SK-MEL-5 (cell line): Measurements from ENCODE around the gene TMEM131L. TPM values are rescaled to one million over a fixed set of nuclear protein-coding genes. Genes with fewer than 3 reads are reported as not detected.

Experiments used
- DNase-seq: peaks from one replicate; pipeline ENCODE4 v3.0.0-alpha.2; 2016; ENCODE audit warnings: low read depth, low spot score
- in situ Hi-C: cut with HindIII; loops from 2 replicates; pipeline ENCODE4 v1.10.0; 2016; ENCODE audit warnings: low sequenced_read_pairs, high pct_unique_total_duplicates, low pct_unique_long_range_greater_than_20kb
- total RNA-seq: library from RNA; depleted of rRNA; stranded (reverse); fragments of >200 nt; shearing (Covaris generic); gene quantifications from 2 replicates; pipeline ENCODE4 v1.2.3, GENCODE V29; 2014

The TMEM131L gene
- total RNA-seq, 1 experiment from 2014 or later = 7.8 TPM

GRCh38 chr4:153510252-153511001 lies 44.3 kb downstream of the TMEM131L start:
- in situ Hi-C loops = no loop called here
- DNase-seq = no peak

DNA sequence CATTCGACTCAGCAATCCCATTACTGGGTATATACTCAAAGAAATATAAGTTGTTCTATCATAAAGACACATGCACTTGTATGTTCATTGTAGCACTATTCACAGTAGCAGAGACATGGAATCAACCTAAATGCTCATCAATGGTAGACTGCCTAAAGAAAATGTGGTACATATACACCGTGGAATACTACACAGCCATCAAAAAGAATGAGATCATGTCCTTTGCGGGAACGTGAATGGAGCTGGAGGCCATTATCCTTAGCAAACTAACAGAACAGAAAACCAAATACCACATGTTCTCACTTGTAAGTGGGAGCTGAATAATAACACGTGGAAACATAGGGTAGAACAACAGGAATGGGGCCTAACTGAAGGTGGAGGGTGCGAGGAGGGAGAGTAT lies 44.9 kb downstream of the TMEM131L start:
- no peak for DNase-seq
- in situ Hi-C loops = no loop called here

- in situ Hi-C loops = no loop called here
Measured at GRCh38 chr4:153512162-153512852, 46.1 kb downstream of the TMEM131L start.

DNA sequence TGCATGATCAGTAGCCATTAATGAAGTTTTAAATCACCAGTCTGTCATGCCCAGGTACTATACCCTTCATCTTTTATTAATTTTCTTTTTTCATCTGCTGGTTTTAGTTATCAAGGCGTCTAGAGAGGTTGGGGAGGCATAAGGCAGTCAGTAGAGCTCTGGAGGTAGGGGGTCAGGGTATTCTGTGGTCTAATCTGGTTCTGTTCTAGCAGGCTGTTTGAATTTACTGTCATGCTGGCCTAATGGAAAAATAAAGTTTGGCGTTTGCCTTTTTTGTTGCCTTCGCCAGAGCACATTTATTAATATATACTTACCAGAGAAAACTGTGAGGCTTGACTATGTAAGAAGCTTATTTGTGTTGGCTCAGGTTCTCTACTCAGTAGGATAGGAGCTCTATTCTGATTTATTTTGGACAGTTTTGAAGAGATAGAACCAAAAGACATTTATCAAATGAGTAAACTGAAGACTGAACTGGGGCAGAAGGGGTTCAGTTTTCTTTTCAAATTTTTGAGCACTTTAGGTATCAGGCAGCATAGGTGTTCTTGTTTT lies 46.9 kb downstream of the TMEM131L start:
- in situ Hi-C loops = no loop called here
- no peak for DNase-seq

More at GRCh38 chr4:153512162-153512852, 46.1 kb downstream of the TMEM131L start:
- DNase-seq = no peak

DNA sequence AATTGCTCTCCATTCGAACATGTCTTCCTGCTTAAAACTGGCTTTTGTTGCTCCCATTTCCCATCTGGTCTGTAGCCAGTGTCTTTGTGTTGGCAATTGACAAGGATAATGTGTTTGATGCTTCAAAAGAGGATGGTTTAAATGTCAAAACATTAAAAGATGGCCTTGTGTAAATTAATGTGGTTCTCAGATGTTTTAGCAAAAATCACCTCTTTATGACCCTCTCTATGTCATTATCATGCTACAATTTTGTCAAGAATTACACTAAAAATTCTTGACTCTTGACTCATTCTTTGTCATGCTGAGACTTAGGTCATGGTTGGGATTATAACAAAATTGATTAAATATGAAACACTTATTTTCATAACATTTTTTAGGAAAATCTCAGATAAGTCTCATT lies 47.4 kb downstream of the TMEM131L start:
- DNase-seq = no peak
- in situ Hi-C loops = no loop called here

DNA sequence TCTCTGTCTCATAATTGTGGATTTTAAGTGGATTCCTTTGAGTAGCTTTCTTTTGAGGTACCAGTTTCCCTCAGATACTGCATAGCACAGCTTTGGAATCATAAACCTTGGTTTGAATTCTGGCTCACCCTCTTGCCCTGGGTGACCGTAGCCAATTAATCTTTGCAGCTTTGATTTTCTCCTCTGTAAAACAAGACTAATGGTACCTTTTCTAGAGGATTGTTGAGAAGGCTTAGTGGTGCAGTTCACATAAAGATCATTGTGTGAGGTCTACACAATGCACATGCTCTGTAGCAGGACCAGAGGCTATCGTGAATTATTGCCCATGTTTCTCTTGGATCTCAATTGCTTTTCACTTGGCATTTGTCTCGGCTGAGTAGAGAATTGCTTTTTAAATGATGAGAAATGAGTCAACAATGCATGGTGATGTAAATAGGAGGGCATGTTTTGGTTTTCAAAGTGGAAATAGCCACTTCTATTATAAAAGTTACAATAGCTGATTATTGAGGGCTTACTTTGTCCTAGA lies 47.9 kb downstream of the TMEM131L start:
- in situ Hi-C loops = no loop called here
- DNase-seq = no peak

DNA sequence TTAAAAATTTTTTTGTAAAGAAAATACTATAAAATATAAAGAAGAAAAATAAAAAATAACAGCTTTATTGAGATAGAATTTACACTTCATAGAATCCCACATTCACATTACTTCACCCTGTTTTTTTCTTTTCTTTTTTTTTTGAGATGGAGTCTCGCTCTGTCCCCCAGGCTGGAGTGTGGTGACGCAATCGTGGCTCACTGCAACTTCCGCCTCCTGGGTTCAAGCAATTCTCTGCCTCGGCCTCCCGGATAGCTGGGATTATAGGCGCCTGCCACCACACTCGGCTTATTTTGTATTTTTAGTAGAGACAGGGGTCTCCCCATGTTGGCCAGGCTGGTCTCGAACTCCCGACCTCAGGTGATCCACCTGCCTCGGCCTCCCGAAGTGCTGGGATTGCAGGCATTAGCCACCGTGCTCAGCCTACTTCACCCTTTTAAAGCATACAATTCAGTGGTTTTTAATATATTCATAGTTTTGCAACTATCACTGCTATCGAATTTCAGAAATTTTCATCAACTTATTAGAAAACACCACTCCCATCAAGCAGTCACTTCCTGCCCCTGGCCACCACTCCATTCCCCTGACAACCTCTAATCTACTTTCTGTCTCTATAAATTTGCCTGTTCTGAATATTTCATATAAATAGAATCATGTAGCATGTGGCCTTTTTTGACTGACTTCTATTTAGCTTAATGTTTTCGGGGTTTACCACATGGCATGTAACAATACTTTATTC lies 48.7 kb downstream of the TMEM131L start:
- in situ Hi-C loops = no loop called here

GRCh38 chr4:153517159-153517558 lies 51.0 kb downstream of the TMEM131L start:
- in situ Hi-C loops = no loop called here
- no peak for DNase-seq

More for the DNA sequence above, 48.7 kb downstream of the TMEM131L start:
- DNase-seq = no peak

DNA sequence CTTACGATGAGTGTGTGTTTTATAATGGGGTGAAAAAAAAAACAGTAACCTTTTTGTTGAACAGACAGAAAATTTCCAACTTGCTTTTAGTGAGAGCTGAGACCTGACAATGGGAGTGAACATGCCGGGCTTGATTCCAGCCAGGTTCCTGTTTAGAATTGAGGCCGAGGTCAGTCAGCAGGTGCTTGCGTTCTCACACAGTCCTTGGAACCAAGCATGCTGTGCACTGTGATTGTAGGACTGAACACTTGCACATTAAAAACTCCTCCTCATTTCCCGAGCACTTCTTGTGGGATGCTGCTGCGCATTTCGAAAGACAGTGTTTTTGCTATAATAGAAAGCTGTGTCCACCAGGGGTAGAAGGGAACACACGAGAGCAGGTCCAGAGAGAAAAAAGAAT lies 51.8 kb downstream of the TMEM131L start:
- in situ Hi-C loops = no loop called here
- DNase-seq = no peak

GRCh38 chr4:153518637-153519389 lies 52.7 kb downstream of the TMEM131L start:
- in situ Hi-C loops = no loop called here
- DNase-seq = peak; percentile 17

DNA sequence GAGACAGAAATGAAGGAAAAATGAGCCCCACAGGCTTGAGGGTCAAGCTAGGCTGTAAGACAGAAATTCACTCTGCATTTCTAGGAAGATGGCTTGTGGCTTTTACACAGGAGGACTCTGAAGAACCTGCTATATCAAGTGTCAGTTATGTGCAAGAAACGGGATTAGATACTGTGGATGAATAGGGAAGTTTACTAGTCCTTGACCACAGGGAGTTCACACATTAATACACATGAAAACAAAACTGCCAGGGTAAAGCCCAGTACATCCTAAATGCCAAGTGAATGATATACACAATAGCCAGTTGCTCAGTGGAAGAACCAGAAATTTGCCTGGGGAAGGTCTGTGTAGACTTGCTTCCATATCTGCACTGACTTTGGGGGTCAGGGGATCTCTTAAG lies 53.5 kb downstream of the TMEM131L start:
- in situ Hi-C loops = no loop called here
- DNase-seq = no peak

GRCh38 chr4:153520227-153520626 lies 54.1 kb downstream of the TMEM131L start:
- no peak for DNase-seq
- in situ Hi-C loops = no loop called here

- in situ Hi-C loops = no loop called here
- DNase-seq = no peak
Measured at GRCh38 chr4:153520801-153521329, 54.7 kb downstream of the TMEM131L start.

DNA sequence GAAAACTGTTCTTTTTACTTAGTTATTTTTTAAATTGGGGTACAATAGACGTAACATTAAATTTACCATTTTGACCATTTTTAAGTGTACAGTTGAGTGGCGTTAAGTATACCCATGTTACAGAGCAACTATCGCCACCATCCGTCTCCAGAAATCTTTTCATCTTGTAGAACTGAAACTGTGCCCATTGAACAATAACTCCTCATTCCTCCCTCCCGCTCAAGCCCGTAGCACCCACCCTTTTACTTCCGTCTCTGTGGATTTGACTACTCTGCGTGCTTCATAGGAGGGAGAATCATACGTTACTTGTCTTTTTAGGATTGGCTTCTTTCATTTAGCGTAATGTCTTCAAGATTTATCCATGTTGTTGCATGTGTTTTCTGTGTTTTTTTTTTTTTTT lies 55.3 kb downstream of the TMEM131L start:
- in situ Hi-C loops = no loop called here
- DNase-seq = no peak

DNA sequence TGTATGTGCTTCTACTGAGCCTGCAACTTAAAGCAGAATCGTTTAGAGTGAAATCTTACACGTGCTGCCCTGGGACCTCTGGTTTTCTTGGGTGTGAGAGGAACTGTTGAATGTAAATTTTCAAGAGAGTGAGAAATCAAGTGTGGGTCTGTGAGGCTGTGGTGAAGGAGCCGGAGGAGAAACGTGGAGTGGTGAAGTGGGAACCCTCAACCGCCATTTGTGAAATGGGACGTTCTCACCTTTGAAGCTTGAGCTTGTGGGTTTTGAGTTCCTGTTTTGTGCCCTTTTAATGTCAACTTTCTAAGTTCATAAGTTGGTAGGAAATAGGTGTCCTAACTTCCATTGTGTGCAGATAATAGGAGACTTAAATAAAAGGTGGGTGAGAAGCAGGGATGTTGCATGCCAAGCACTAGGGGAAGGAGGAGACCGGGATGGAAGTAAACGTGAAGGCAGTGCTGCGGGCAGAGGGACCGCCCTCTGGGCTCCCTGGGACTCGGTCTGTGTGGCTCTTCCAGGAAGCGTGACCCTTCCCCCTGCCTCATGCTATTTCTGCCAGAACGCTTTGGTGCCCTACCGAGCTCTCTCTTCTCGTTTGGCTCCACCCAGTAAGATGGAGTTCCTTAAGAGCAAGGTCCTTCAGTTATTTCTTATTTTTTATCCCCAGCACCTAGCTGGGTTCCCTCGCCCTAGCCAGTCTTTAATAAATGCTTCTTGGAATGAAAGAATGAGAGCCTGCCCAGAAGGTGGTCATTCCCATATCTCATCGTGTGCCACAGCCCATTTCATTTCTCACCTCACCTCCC lies 56.0 kb downstream of the TMEM131L start:
- in situ Hi-C loops = no loop called here
- no peak for DNase-seq

DNA sequence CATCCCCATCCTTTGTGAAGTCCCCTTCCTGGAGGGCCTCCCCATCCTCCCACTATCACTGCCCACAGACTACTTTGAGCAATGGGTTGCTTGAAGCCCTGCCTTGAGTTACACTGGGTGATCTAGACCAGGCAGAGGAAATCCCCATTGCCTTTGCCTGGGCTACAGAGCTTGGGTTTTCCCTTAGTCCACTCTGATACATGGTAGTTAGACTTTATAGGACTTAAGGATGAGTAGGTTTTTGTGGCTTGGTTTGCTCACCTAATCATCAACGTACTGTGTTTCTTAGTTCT lies 56.6 kb downstream of the TMEM131L start:
- in situ Hi-C loops = no loop called here
- DNase-seq = no peak
